Transverse colon (tissue), 4 donors: ENCODE measurements around the gene RAC2. TPM values are rescaled to one million over a fixed set of nuclear protein-coding genes. Genes with fewer than 3 reads are reported as not detected.

Experiments
- DNase-seq: peaks from one replicate; pipeline ENCODE4 v3.0.0-alpha.2; 2019
- H3K27ac ChIP-seq, 4 donors: fragments of 200-600 bp; sonication (generic); 2 replicates each; pipeline ENCODE4 v1.5.1; 2016 to 2018; ENCODE audit warnings: inconsistent platforms in 4 of 4
- H3K27me3 ChIP-seq: fragments of 200-600 bp; sonication (generic); 2 replicates; pipeline ENCODE4 v1.5.1; 2017; ENCODE audit warnings: inconsistent platforms
- H3K36me3 ChIP-seq, 4 donors: fragments of 200-600 bp; sonication (generic); 2 replicates each; pipeline ENCODE4 v1.5.1; 2017 to 2019; ENCODE audit warnings: inconsistent platforms in 4 of 4
- H3K4me1 ChIP-seq, 4 donors: fragments of 200-600 bp; sonication (generic); 2 replicates each; pipeline ENCODE4 v1.5.1; 2017 to 2020; ENCODE audit warnings: inconsistent platforms in 4 of 4
- H3K4me3 ChIP-seq, 4 donors: fragments of 200-600 bp; sonication (generic); 1 replicate in 1 of 4; 2 replicates in 3 of 4; pipeline versions ENCODE4 v1.5.1 to v1.6.1; 2017 to 2019; ENCODE audit warnings: inconsistent platforms in 4 of 4
- H3K9me3 ChIP-seq, 2 donors: fragments of 200-600 bp; sonication (generic); 2 replicates each; pipeline ENCODE4 v1.5.1; 2017 to 2019; ENCODE audit warnings: inconsistent platforms in 2 of 2
- CTCF ChIP-seq, 5 experiments: fragments of 200-600 bp in 3 of 5; fragments of 450-650 bp in 2 of 5; sonication (generic) in 3 of 5; IDR thresholded peaks; 1 replicate in 2 of 5; 2 replicates in 3 of 5; pipeline ENCODE4 v1.5.1; 2016 to 2017; ENCODE audit warnings: antibody characterized with exemption in 5 of 5, inconsistent platforms in 3 of 5, mild to moderate bottlenecking in 2 of 5, moderate library complexity in 1 of 5
- EP300 ChIP-seq: sonication (generic); formaldehyde crosslinking; IDR thresholded peaks from one replicate; pipeline ENCODE4 v1.6.1; 2017; ENCODE audit warnings: antibody characterized with exemption, low read depth
- POLR2A ChIP-seq: fragments of 450-650 bp; IDR thresholded peaks from one replicate; pipeline ENCODE4 v1.6.1; 2016; ENCODE audit warnings: antibody characterized with exemption, mild to moderate bottlenecking, moderate library complexity
- POLR2AphosphoS5 ChIP-seq, 3 donors: sonication (generic); formaldehyde crosslinking; IDR thresholded peaks; one replicate each; pipeline ENCODE4 v1.6.1; 2016; ENCODE audit warnings: antibody characterized with exemption in 3 of 3
- WGBS, 2 donors: methylation state at CpG; one replicate each; pipeline ENCODE4 v1.1.5; 2018; ENCODE audit warnings: low coverage in 1 of 2; 5-methylcytosine and 5-hydroxymethylcytosine counted together
- in situ Hi-C, 4 donors: fragments of 200-750 bp; cut with MboI; loops; one replicate each; pipeline versions ENCODE4 v1.15.0 to v1.15.1; 2017; ENCODE audit warnings: low sequenced_read_pairs in 3 of 4, low pct_ligation_motif_present in 1 of 4, low pct_unique_long_range_greater_than_20kb in 1 of 4
- intact Hi-C: fragments of 100-400 bp; cut with DNase I; formaldehyde crosslinking; loops from one replicate; pipeline ENCODE4 v1.15.1; 2023; ENCODE audit warnings: low total_unique reads
- total RNA-seq, 4 donors: library from RNA; depleted of rRNA; stranded (reverse); fragments of >200 nt; gene quantifications; one replicate each; pipeline ENCODE4 v1.1.0, GENCODE V29; 2016

The RAC2 gene
- total RNA-seq, 4 donors from 2014 or later: 5.2 to 36.3 (median 24.0) TPM

- intact Hi-C loops: no loop called here
- Histone ChIP-seq H3K27me3 (no peaks in the 10 kb centered on the region), H3K9me3 (no peaks in the 10 kb centered on the region), H3K4me1 (peaks cover 30 to 43% (median 36%) of the 10 kb centered on the region in 4 donors), H3K36me3 (no peaks in the 10 kb centered on the region), H3K27ac (no peak overlapping the region), H3K4me3 (no peak overlapping the region)
- in situ Hi-C loops: no loop called here
- TF ChIP-seq POLR2AphosphoS5 (IDR thresholded peaks at IDR 0.05) (no peak), POLR2A (no peak), CTCF (IDR thresholded peaks at IDR 0.05) (no peak), EP300 (no peak)
- no peak for DNase-seq
- WGBS, 2 donors: 89% methylated on average over 37 of the region's 37 CpGs; no CpG with 5 or more reads in 1 of the 2 donors
Observed at GRCh38 chr22:37182101-37182948, 61.7 kb downstream of the RAC2 start.

GRCh38 chr22:37181681-37182080 is 62.4 kb downstream of the RAC2 start:
- no peaks in the 10 kb centered on the region for H3K9me3 ChIP-seq
- no peaks in the 10 kb centered on the region for H3K36me3 ChIP-seq
- no peak overlapping the region for H3K27ac ChIP-seq
- TF ChIP-seq POLR2AphosphoS5 (IDR thresholded peaks at IDR 0.05): no peak
- no peak for TF ChIP-seq POLR2A
- TF ChIP-seq CTCF (IDR thresholded peaks at IDR 0.05): no peak
- no peak for TF ChIP-seq EP300
- no peaks in the 10 kb centered on the region for H3K27me3 ChIP-seq
- WGBS, 2 donors: 63 to 67% methylated on average over 1 to 4 of the region's 4 CpGs
- intact Hi-C loops: no loop called here
- H3K4me1 ChIP-seq: peaks cover 30 to 43% (median 36%) of the 10 kb centered on the region in 4 donors
- H3K4me3 ChIP-seq: no peak overlapping the region
- no peak for DNase-seq
- in situ Hi-C loops: no loop called here

GRCh38 chr22:37180531-37181231 is 63.4 kb downstream of the RAC2 start:
- H3K4me1 ChIP-seq: peaks cover 33 to 48% (median 43%) of the 10 kb centered on the region in 4 donors
- H3K27ac ChIP-seq: peak overlapping the region in 3 of 4 donors; percentile 12 to 78 (median 18)
- intact Hi-C loops (no loop called here), in situ Hi-C loops (no loop called here)
- H3K36me3 ChIP-seq: no peaks in the 10 kb centered on the region
- no peak for DNase-seq
- H3K27me3 ChIP-seq: no peaks in the 10 kb centered on the region
- 80 to 91% methylated on average over 1 to 15 of the region's 15 CpGs for WGBS, 2 donors
- H3K9me3 ChIP-seq: no peaks in the 10 kb centered on the region
- H3K4me3 ChIP-seq: no peak overlapping the region
- TF ChIP-seq EP300: no peak
- TF ChIP-seq POLR2AphosphoS5 (IDR thresholded peaks at IDR 0.05): no peak
- no peak for TF ChIP-seq POLR2A
- TF ChIP-seq CTCF (IDR thresholded peaks at IDR 0.05): no peak

GRCh38 chr22:37179622-37180420 is 64.2 kb downstream of the RAC2 start:
- 71% methylated on average over 31 of the region's 31 CpGs; no CpG with 5 or more reads in 1 of the 2 donors for WGBS, 2 donors
- peaks cover 33 to 51% (median 44%) of the 10 kb centered on the region in 4 donors for H3K4me1 ChIP-seq
- peak; percentile 81 for DNase-seq
- TF ChIP-seq POLR2A (no peak), POLR2AphosphoS5 (IDR thresholded peaks at IDR 0.05) (no peak), CTCF (IDR thresholded peaks at IDR 0.05) (no peak), EP300 (no peak)
- no peaks in the 10 kb centered on the region for H3K9me3 ChIP-seq
- no peak overlapping the region for H3K4me3 ChIP-seq
- intact Hi-C loops (no loop called here), in situ Hi-C loops (no loop called here)
- no peaks in the 10 kb centered on the region for H3K36me3 ChIP-seq
- H3K27ac ChIP-seq: peak overlapping the region in 3 of 4 donors; percentile 12 to 78 (median 18)
- H3K27me3 ChIP-seq: no peaks in the 10 kb centered on the region
